ENCODE data around the gene OIT3.
"Not testable (repeated sequence)": the region's sequence is repeated elsewhere in the genome, so short reads cannot be mapped to it uniquely, and the experiment has no call there.

The OIT3 gene

DNA sequence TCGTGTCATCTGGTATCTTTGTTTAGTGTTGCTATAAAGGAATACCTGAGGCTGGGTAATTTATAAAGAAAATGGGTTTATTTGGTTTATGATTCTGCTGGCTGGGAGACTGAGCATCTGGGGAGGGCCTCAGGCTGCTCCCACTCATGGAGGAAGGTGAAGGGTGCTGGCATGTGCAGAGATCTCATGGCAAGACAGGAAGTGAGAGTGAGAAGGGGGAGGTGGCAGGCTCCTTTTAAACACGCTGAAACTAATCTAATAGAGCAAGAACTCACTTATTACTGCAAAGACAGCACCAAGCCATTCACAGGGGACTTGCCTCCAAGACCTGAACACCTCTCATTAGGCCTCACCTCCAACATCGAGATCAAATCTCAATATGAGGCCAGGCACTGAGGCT is 11.3 kb downstream of the OIT3 start:
- DNase-seq = no peak

- no peak for DNase-seq
Observed at GRCh38 chr10:72906446-72906845, 12.9 kb downstream of the OIT3 start.

DNA sequence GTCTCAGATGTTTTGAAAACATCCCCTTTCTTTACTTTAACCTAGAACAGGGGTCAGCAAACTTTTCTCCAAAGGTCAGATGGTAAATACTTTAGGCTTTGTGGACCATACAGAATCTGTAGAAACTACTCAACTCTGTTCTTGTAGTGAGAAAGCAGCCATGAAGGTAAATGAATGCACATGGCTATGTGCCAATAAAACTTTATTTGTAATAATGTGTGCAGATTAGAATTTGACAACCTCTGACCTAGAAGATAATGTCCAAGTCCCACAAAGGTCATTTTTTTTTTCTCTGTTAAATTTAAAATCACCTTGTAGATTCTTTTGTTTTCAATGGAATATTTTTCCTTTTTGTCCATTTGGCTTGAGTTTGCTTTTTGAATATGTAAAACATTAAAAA is 17.2 kb downstream of the OIT3 start:
- no peak for DNase-seq

DNA sequence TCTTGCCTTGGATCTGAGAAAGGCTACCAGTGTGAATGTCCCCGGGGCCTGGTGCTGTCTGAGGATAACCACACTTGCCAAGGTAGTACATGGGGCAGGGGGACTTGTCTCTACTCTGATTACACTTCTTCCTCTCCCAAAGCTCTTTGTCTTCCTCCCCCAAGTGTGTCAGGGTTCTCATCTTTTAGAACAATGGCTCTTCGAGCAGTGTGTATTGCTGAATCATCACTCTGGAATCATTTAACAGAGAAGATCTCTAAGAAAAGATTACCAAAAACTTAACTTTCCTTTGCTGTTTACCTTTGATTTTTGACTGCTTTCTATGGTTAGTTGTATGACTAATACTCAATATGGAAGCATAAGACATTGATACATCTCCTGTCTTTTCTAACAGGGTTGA is 18.2 kb downstream of the OIT3 start:
- no peak for DNase-seq

DNA sequence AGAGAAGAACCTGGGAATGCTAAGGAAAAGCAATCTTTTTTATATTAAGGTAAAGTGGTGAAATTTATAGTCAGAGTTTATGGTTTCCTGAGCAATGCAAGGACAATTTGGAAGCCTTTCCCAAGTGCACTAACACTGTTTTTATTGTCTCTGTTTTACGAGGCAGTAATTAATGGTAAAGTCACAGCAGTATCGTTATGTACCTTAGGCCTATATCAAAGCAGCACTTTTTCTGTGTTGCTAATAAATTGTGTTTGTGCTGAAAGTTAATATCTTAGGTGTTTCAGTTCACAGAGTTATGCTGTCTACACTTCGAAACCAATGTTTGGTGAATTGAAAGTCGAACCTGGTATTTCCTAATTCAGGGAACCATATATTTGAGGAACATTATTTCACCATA is 19.2 kb downstream of the OIT3 start:
- DNase-seq = no peak

GRCh38 chr10:72913287-72913686 is 19.7 kb downstream of the OIT3 start:
- no peak for DNase-seq

- DNase-seq = not testable (repeated sequence)
Observed at GRCh38 chr10:72917201-72917600, 23.7 kb downstream of the OIT3 start.

DNA sequence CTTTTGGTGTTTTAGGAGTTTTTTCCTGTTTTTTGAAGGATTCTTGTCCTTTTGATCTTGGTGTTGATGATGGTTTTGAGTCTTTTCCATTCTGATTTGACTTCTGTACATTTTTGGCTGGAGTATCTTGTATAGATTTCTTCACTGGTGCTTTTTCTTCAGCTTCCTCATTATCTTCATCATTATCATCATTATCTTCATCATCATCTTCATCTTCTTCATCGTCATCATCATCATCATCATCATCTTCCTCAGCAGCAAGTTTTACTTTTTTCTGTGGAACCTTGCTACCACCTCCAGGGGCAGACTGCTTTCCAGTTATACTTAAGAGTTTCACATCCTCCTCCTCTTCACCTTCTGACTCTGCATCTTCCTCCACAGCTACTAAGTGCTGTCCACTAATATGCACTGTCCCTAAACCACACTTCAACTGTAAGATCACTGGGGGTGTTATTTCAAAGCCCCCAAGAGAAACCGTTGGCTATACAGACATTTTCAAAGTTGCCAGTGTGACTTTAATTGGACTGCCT is 24.3 kb downstream of the OIT3 start:
- DNase-seq = not testable (repeated sequence)

- DNase-seq = no peak
Observed at GRCh38 chr10:72918352-72918751, 24.8 kb downstream of the OIT3 start.

DNA sequence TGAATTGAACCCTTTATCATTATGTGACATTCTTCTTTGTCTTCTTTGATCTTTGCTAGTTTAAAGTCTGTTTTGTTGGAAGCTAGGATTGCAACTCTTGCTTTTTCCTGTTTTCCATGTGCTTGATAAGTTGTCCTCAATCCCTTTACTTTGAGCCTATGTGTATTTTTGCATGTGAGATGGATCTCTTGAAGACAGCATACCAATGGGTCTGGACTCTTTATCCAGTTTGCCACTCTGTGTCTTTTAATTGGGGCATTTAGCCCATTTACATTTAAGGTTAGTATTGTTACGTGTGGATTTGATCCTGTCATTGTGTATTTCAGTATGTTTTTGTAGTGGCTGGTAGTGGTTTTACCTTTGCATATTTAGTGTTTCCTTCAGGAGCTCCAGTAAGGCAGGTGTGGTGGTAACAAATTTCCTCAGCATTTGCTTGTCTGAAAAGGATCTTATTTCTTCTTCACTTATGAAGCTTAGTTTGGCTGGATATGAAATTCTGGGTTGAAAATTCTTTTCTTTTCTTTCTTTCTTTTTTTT is 27.7 kb downstream of the OIT3 start:
- DNase-seq = not testable (repeated sequence)

DNA sequence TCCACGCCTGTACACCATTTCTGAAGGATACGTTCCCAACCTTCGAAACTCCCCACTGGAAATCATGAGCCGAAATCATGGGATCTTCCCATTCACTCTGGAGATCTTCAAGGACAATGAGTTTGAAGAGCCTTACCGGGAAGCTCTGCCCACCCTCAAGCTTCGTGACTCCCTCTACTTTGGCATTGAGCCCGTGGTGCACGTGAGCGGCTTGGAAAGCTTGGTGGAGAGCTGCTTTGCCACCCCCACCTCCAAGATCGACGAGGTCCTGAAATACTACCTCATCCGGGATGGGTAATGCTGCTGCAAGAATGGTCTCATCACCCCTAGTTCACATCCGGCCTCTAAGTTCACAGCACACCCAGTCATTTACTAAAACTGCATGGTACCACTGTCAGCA is 30.8 kb downstream of the OIT3 start:
- DNase-seq = no peak

DNA sequence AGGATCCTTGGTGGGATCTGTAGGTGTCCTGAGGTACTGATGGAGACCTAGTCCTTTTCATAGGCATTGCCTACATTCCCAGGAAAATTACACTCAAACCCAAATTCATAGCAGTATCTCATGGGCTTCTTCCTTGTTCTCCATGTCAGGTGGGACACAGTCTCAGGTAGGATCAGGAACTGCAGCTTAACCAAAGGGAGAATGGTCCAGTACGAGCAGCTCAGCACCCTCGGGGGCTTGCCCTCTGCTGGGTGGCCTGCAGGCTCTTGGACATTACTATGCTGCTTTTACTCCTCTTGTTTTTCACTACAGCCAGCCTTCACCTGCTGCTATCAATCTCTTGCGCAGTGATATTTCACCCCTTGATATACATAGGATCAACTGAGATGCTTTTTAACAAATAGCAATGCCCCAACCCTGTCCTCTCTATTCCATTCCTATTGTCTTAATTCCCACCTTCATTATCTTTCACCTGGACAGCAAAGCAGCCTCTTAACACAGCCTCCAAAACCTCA is 32.5 kb downstream of the OIT3 start:
- no peak for DNase-seq

DNA sequence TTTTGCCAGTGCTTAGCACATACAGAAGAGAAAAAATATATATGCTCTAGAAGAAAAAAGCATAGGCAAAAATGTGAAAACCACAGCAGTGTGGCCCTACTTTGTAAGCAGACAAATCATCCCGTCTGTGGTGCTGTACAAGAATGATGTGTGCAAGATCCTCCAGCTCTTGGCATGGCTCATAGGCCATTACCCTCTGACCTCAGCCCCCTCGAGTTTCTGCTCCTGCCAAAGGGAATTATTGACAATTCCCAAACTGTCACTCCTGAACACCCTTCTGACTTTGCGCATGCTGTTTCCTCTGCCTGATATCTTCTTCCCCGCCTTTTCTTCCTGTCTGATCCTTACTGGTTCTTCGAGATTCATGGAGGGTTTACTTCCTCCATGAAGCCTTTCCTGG is 33.9 kb downstream of the OIT3 start:
- no peak for DNase-seq

- DNase-seq = no peak
Observed at GRCh38 chr10:72928798-72929197, 35.3 kb downstream of the OIT3 start.

- DNase-seq = no peak
Observed at GRCh38 chr10:72930276-72930675, 36.7 kb downstream of the OIT3 start.

DNA sequence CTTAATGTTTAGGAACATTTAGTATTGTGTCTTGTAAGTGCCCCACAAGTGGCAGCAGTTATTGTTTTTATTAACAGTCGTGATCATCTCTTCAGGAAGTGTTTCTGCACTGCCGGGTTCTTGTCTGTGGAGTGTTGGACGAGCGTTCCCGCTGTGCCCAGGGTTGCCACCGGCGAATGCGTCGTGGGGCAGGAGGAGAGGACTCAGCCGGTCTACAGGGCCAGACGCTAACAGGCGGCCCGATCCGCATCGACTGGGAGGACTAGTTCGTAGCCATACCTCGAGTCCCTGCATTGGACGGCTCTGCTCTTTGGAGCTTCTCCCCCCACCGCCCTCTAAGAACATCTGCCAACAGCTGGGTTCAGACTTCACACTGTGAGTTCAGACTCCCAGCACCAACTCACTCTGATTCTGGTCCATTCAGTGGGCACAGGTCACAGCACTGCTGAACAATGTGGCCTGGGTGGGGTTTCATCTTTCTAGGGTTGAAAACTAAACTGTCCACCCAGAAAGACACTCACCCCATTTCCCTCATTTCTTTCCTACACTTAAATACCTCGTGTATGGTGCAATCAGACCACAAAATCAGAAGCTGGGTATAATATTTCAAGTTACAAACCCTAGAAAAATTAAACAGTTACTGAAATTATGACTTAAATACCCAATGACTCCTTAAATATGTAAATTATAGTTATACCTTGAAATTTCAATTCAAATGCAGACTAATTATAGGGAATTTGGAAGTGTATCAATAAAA is 38.9 kb downstream of the OIT3 start:
- no peak for DNase-seq

GRCh38 chr10:72935361-72935760 is 41.8 kb downstream of the OIT3 start:
- no peak for DNase-seq

- DNase-seq = no peak
Observed at GRCh38 chr10:72943498-72944234, 50.1 kb downstream of the OIT3 start.

DNA sequence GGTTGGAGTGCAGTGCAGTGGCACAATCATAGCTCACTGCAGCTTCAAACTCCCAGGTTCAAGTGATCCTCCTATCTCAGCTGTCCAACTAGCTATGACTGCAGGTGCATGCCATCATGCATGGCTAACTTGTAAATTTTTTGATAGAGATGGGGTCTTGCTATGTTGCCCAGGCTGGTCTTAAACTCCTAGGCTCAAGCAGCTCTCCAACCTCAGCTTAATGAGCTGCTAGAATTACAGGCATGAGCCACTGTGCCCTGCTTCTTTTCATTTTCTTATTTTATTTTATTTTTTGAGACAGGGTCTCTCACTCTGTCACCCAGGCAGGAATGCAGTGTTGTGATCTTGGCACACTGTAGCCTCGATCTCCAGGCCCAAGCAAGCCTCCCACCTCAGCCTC is 53.4 kb downstream of the OIT3 start:
- no peak for DNase-seq

GRCh38 chr10:72948762-72949161 is 55.2 kb downstream of the OIT3 start:
- no peak for DNase-seq

DNA sequence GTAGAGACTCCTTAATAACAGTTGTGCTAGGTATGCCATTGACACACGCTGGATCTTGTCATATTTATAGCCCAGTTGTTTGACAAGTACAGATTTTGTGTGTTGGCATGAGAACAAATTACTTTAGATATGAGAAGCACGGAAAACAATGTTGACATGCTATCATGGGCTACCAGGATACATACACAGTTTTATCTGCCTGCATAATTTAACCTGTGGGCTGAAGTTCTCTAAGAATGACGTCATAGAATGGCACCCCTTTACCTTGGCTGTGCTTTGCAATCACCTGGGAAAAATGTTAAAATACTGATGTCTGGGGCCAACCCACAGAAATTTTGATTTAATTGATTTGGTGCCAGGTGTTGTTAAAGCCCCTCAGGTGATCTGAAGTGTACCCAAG is 58.2 kb downstream of the OIT3 start:
- DNase-seq = no peak

GRCh38 chr10:72952189-72952588 is 58.6 kb downstream of the OIT3 start:
- DNase-seq = no peak

- no peak for DNase-seq
Observed at GRCh38 chr10:72952642-72953158, 59.2 kb downstream of the OIT3 start.

GRCh38 chr10:72953687-72954086 is 60.1 kb downstream of the OIT3 start:
- no peak for DNase-seq

Data from RPMI8226 (cell line).